ENCODE results near the gene TRIM33. TPM values are rescaled to one million over a fixed set of nuclear protein-coding genes. Genes with fewer than 3 reads are reported as not detected.

Gene TRIM33
- total and polyA plus RNA-seq, 2 donors (not counting 3 experiments of a cell fraction or from before 2014, with no cell fraction given): 10.3 to 29.1 TPM

DNA sequence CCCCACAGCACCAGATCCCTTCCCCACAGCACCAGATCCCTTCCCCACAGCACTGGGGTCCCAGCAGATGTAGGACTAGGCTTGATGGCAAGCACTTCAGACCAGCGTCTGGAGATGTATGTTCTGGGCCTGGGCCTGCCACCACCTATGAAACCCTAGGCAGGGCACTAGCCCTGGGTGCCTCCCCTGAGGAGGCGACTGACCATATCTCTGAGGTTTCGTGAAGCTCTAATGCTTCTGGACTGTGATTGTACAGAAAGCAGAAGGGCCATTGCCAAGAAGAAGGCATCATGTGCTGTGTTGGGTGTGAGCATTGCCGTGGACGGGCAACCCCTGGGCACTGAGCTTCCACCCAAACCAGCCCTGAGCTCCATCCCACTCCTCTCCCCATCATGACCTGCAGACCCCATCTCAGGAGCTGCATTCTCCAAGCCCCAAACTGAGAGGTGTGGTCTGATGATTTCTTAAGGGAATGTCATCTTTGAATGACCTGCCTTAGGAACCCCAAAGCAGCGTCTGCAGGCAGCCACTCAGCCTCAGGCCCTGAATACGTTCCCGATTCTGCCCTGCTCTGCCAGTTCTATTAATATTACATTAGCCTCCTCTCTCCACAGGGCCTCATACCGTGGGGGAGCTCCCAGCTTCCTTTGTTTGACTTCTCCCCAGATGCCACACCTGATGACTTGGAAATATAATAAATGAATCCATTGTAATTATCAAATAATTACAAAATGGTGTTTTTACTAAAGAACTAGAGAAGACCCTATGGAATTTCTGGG lies 163.4 kb downstream of the TRIM33 start:
- intact Hi-C loops (cut with micrococcal nuclease): loop anchor here (2.0 to 10.0 kb wide), 4 partner anchors 210 to 697 kb away; partner anchors contain the start of gene BCAS2
- H4K20me1 ChIP-seq (replicated peaks; ENCODE audit: control insufficient read depth, extremely low read depth, insufficient read depth, low read length): no peaks in the 10 kb centered on the region
- BruUV-seq (replicated peaks): no TSS peak
- FAIRE-seq (no peak), DNase-seq (ENCODE audit: low read depth, low spot score) (no peak)
- H3K4me3 ChIP-seq (replicated peaks in 1 of 3; ENCODE audit: insufficient read depth in 1 of 3, low read depth in 1 of 3, low read length in 3 of 3): no peak overlapping the region
- no peaks in the 10 kb centered on the region for H3K36me3 ChIP-seq (ENCODE audit: control insufficient read depth in 2 of 2, extremely low read depth in 1 of 2, insufficient read depth in 2 of 2, low read length in 2 of 2)
- POLR2A ChIA-PET: interaction anchor here (0.6 kb wide), 1 partner anchor 635 kb away, joined by 4 read pairs; no protein-coding TSS in a partner anchor
- H3K9me1 ChIP-seq (replicated peaks; ENCODE audit: control insufficient read depth, extremely low read depth, insufficient read depth, low read length): no peaks in the 10 kb centered on the region
- H2AFZ ChIP-seq (ENCODE audit: low read depth, low read length): no peak overlapping the region
- H3K4me1 ChIP-seq (ENCODE audit: control insufficient read depth, extremely low read depth, insufficient read depth, low read length): peaks cover 7% of the 10 kb centered on the region
- H3K27me3 ChIP-seq (ENCODE audit: control insufficient read depth in 2 of 2, insufficient read depth in 2 of 2, low read length in 2 of 2): peaks cover 0 to 3% of the 10 kb centered on the region in 2 experiments
- no peak overlapping the region for H3K9ac ChIP-seq (replicated peaks; ENCODE audit: extremely low read depth, insufficient read depth, low read length)
- TF ChIP-seq POLR2AphosphoS5 (IDR thresholded peaks at IDR 0.05; ENCODE audit: insufficient read depth, low read depth, low read length) (no peak), FOS (IDR thresholded peaks at IDR 0.05; ENCODE audit: borderline replicate concordance, insufficient read depth, low read length) (no peak), JUN (IDR thresholded peaks at IDR 0.05; ENCODE audit: borderline replicate concordance, insufficient read depth, insufficient read length, low read depth) (no peak), EZH2 (IDR thresholded peaks at IDR 0.05; ENCODE audit: borderline replicate concordance, low read depth, low read length, severe bottlenecking) (no peak), POLR2A (IDR thresholded peaks at IDR 0.05; ENCODE audit: low read depth, low read length) (no peak), GATA2 (IDR thresholded peaks at IDR 0.05; ENCODE audit: insufficient read depth, insufficient read length, low read depth, low read length) (no peak), MYC (IDR thresholded peaks at IDR 0.05; ENCODE audit: low read depth, low read length) (no peak)
- H3K4me2 ChIP-seq (ENCODE audit: insufficient read depth, low read length): no peak overlapping the region
- CTCF ChIA-PET: interaction anchor here (0.6 to 4.0 kb wide), 21 partner anchors 14 to 694 kb away, joined by 3 to 17 read pairs (median 4); partner anchors contain the start of genes DENND2C, OLFML3 and TRIM33
- H3K27ac ChIP-seq (ENCODE audit: insufficient read depth, low read depth, low read length): no peak overlapping the region
- H3K9me3 ChIP-seq (replicated peaks; ENCODE audit: control insufficient read depth, insufficient read depth, low read length): no peaks in the 10 kb centered on the region
- no peaks in the 10 kb centered on the region for H3K79me2 ChIP-seq (ENCODE audit: control insufficient read depth, insufficient read depth, low read length)
- dilution Hi-C loops (cut with MboI; ENCODE audit: extremely low pct_ligation_motif_present, low sequenced_read_pairs): no loop called here

Measured in endothelial cell of umbilical vein (primary cell).